ENCODE results near the gene NEDD8.

DNA sequence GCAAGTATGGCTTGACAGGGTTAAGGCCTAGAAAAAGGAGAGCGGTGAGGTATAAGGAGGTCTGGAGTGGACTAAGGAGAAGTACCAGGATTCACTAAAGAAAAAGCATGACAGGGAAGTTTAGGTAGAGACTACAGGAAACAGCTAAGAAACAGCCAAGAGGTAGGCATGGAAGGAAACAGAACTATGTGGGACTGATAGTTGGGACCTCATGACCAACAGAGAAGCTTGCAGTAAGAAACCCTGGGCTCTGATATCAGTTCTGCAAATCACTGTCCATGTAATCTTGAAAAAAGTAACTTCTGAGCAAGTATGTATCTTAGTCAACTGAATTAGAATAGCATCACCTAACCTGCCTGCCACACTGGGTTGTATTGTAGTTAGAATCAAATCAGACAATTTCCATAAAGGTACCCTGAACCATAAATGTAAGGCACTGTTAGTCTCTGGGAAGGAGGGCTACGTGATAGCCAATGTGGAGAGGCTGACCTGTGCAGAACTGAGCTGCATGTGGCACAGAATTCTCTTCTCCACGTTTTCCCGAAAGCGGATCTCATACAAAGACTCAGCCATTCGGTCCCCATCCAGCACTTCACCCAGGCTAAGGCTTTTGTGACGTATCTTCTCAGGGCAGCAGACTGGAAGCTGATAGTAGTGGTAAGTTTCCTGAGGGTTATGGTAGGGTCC lies 37.8 kb downstream of the NEDD8 start:
- TF ChIP-seq, protein P1, sequence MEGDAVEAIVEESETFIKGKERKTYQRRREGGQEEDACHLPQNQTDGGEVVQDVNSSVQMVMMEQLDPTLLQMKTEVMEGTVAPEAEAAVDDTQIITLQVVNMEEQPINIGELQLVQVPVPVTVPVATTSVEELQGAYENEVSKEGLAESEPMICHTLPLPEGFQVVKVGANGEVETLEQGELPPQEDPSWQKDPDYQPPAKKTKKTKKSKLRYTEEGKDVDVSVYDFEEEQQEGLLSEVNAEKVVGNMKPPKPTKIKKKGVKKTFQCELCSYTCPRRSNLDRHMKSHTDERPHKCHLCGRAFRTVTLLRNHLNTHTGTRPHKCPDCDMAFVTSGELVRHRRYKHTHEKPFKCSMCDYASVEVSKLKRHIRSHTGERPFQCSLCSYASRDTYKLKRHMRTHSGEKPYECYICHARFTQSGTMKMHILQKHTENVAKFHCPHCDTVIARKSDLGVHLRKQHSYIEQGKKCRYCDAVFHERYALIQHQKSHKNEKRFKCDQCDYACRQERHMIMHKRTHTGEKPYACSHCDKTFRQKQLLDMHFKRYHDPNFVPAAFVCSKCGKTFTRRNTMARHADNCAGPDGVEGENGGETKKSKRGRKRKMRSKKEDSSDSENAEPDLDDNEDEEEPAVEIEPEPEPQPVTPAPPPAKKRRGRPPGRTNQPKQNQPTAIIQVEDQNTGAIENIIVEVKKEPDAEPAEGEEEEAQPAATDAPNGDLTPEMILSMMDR (IDR thresholded peaks at IDR 0.05) = no peak
- TF ChIP-seq ZFX (IDR thresholded peaks at IDR 0.05; ENCODE audit: borderline replicate concordance) = no peak
